Measurements from ENCODE around the gene NR1H3.

NR1H3 gene

DNA sequence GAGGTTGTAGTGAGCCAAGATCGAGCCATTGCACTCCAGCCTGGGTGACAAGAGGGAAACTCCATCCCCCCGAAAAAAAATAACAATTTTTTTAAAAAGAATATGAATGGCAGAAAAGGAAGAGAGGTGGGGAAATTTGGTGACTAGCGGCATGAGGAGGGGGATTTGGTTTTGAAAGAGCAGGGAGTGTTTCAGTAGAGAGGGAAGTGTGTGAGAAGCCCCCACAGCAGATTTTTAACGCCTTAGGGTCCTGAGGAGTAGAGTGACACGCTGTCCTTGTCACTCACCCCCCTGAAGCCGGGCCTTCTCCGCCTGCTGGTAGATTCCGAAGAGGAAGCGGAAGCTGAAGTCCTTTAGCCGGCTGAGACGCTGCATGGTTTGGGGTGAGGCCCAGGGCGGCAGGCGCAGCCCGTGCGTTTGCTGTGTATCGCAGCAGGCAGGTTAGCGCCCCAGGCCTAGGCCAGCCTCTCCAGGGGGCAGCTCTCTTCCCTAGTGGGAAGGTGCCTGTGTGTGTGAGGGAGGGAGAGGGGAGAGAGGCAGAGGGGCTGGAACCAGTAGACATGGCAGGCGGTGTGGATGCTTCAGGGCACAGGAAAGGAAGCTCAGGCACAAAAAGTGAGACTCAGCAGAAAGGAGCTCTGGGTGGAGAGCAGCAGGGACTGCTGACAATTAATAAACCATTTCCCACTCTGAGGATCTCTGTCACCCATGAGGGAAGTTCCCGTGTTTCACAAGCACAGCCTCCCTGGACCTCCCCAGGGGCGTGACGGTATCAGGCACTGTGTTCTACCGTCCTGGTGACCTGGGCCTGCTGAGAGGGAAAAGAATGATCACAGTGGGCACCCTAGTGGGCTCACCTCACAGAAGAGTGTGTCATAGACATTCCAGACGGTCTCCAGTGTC, 13.1 kb upstream of the NR1H3 start:
- DNase-seq = no peak

DNA sequence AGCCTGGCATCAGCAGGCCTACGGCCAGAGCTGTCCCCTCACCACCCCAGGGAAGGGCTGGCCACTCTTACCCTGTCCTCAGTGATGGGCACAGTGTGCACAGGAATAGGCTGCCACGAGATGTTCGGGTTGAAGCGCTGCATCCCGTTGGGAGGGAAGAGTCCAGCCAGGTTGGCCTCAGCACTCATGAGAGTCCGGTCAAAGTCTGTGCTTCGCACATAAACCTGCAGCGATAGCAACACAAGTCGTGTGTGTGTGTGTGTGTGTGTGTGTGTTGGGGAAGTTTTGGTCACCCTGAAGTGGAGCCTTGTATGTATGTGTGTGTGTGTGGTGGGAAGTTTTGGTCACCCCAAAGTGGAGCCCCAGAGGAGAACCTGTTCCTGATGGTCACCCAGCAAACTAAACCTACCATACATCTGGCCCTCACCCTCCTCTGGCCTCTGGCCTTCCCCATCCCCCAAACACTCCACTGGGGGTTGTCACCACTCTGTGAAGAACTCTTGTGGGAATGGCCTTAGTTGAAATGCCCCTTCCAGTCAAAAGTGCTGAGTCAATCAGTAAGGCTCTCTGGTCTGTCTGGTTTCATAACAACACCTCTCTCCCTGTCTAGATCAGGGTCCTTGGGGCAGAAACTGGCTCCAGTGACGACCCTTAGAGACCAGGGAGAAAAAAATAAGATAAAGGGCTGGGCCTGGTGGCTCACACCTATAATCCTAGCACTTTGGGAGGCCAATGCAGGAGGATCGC, 12.0 kb upstream of the NR1H3 start:
- no peak for DNase-seq

DNA sequence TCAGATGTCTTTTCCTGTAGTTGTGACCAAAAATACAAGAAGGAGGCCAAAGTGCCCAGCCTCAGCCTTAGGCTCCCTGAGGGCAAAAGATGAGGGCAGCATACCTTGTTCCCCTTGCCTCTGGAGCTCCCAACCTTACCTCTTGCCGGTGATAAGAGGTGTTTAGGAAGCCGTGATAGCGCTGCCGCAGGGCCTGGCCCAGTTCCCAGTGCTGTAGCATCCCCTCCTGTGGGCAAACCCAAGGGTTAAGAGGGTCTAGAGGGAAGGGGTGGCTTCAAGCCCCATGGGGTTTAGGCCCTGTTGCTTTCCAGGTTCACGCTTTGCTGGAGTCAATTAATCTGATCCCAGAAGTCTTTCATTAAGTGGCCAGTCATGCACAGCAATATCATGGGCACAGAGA, 10.3 kb upstream of the NR1H3 start:
- DNase-seq = no peak

DNA sequence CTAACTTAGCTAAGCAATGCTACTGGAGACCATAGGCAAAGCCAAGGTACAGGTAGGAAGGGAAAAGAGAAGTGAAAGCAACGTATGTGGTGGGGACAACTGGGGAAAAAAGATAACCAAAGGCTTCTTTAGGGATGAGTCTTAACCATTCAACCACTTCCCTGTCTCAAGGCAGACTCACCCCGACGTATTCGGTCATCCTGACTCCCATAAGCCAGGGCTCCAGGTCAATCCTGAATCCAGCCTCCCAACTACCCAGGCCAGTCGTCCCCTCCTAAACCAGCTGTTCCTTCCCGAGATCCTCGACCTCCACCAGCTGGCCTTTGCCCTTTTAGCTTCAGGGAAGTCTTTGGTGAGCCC, 9.5 kb upstream of the NR1H3 start:
- no peak for DNase-seq

DNA sequence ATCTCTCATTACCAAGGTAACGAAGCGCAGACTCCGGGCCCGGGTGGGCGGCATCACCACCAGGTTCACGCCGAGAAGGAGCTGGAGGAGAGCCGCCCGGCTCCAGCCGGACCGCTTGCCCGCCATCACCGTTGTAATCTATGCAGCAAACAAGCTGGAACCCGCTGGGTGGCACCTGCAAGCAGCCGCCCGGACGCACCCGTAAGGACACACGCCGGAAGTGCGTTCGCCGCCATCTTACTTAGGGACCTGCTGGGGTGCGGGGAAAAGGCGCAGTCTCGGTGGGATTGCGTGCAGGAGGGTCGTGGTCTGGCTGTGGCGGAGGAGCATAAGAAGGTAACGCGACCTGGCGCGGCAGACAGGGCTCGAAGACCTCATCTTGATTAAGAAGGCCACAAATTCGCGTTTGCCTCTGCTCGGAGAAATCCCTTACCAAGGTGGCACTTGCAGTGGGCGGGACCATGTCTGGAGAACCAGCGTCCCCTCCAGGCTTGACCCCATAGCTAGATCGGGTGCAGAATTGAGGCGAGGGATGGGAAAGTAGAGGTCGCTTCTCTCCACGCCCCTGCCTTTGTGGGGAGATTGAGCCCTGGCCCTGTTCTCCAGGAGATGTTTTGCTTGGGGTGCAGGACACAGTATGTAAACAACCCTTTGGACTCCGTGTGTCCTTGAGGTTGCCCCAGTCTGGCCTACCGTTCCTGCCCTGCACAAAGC, 9.0 kb upstream of the NR1H3 start, which contains the start of gene ACP2:
TSS of gene ACP2 (minus strand) at position 151 of the 714 bp plus-strand sequence. CDS start at position 126, 25 bp downstream.
- peak; percentile 63 for DNase-seq

DNA sequence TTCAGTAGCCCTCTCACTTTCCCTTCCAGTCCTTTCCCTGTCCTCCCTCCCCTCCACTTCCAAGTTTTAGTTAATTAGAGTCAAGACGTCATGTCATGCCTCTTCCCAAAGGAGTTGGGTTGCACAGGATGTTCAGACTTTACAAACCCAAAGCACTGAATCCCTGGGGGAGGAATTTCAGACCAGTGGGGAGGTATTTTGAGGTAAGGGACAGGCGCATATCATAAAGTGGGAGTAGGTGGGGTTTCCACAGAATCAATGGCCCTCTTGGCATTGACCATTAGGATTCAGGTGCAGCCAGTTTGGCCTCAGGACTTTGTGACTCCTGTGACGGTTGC, 8.4 kb upstream of the NR1H3 start:
- no peak for DNase-seq

DNA sequence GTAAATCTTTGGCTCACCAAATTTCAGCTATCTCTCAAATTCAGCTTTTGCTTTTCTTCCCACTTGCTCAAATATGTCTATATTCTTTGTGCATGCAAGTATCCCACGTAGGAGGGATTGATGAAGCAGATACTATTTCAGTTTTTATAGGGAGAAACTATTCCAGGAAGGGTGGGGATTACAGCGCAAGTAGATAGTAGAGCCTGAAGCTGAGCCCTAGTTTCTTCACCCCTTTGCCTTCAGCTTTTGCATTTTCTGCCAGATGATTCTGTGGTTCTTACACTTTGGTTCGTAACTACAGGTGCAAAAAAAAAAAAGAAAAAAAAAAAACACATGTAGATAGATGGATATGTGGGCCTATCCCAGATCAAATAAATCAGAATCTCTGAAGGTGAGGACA, 6.0 kb upstream of the NR1H3 start:
- no peak for DNase-seq

DNA sequence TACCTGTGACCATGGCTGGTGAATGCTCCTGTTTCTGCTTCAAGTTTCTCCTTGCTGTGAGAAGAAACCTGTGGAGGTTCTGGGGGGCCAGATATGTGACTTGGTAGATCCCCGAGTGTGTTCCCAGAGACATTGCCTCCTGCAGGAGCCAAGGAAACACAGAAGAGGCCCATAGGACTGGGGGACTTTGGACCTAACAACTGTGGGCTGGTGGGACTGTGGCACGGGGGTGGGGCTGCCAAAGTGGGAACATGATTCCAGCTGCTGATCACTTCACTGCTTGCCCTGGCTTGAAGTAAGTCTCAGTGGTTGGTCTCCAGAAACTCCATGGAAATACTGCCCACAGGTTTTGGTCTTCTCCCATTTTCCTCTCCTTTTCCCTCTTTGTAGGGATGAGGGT, 4.1 kb upstream of the NR1H3 start:
- DNase-seq = no peak

DNA sequence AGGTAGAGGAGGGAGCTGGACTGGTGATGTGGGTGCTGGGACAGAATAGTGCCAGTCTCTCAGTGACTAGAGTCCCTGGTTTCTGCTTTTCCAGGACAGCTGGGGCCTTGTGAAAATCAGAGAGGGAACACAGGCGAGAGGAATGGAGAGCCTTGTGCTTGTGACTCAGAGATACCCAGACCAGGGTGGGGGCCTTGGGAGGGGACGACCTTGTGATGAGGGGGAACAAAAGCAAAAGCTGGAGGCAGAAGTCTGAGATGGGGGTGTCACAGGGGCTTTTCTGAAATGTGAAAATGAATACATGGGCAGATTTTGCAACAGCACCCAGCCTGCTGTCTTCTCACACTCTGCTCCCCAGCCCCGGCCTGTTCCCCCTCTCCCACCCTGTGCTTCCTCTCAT, 3.4 kb upstream of the NR1H3 start:
- no peak for DNase-seq

DNA sequence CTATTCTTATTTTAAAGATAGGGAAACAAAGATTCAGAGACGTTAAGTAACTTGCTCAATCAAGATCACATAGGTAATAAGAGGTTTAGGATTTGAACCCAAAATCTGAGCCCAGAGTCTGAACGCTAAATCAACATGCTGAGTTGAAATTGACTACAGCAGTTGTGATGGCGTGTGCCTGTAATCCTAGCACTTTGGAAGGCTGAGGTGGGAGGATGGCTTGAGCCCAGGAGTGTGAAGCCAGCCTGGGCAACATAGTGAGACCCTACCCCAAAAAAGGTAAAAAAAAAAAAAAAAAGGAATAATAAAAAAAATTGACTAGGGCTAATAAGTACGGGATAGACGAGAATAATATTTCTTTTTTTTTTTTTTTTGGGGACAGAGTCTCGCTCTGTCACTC, 1.4 kb upstream of the NR1H3 start:
- DNase-seq = no peak

DNA sequence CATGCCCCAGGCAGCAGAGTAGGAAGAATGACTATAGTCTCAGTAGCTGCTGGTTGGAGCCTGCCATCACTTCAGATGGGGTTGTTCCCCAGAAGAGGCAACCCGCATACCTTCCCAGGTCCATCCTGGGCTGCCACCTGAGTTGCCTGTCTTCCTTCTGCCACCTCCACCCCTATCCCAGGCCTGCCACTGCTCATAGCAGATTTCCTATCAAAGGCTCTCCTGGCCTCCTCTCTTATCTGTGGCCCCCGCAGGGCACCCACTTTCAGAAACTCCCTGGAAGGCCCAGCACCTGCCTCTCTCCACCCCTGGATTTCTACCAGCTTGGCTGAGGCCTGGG, 649 bp upstream of the NR1H3 start:
- DNase-seq = no peak

DNA sequence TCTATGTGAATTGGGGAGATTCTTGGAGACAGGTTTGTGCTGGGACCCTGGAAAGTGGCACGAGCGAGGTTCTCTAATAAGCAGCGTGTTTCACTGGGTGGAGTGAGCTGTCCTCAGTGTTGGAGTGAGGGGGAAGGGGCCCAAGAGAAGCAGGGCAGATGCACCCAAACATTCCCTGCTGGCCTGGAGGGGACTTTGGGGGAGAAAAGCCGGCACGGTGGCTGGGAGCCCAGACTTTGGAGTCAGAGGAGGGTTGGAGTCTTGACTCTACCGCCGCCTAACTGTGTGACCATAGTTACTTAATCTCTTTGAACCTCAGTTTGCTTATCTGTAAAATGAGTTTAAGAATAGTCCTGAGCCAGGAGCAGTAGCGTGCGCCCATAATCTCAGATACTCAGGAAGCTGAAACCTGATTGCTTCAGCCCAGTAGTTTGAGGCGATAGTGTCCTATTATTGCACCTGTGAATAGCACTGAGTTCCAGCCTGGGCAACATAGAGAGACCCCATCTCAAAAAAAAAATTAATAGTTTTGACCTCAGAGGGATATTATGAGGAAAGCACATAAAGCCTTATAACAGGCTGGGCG, 614 bp downstream of the NR1H3 start:
- DNase-seq = no peak

DNA sequence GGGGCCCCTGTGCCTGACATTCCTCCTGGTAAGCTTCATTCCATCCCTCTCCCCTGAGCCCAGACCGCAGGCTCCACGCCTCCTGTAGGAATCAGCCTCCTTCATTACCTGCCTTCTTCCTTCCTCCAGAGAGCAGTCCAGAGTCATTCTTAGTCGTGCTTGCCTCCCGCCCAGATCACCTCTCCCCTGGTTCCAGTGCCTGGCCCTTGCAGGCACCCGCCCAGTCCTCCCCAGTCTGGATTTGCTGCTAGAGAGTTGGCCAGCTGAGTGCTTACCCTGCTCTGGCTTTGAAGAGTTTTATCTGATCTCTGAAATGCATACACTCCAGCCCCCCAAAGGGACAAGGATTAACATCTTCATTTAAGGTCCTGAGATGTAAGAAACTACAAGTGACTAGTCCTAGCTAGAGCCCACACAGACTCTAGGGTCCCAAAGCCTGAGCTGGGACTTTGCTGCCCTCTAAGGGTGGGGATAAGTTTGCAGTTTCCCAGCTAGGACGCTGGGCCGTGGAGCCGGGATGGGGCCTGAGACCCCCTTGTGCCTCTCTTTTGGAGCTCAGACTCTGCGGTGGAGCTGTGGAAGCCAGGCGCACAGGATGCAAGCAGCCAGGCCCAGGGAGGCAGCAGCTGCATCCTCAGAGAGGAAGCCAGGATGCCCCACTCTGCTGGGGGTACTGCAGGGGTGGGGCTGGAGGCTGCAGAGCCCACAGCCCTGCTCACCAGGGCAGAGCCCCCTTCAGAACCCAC, 1.6 kb downstream of the NR1H3 start:
- no peak for DNase-seq

DNA sequence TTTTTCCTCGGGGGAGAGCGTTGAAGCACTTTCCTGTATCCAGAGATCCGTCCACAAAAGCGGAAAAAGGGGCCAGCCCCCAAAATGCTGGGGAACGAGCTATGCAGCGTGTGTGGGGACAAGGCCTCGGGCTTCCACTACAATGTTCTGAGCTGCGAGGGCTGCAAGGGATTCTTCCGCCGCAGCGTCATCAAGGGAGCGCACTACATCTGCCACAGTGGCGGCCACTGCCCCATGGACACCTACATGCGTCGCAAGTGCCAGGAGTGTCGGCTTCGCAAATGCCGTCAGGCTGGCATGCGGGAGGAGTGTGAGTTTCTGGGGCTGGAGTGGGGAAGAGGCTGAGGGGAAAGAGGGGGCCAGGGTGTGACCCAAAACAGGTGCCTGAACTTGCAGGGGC, 2.6 kb downstream of the NR1H3 start:
- no peak for DNase-seq

DNA sequence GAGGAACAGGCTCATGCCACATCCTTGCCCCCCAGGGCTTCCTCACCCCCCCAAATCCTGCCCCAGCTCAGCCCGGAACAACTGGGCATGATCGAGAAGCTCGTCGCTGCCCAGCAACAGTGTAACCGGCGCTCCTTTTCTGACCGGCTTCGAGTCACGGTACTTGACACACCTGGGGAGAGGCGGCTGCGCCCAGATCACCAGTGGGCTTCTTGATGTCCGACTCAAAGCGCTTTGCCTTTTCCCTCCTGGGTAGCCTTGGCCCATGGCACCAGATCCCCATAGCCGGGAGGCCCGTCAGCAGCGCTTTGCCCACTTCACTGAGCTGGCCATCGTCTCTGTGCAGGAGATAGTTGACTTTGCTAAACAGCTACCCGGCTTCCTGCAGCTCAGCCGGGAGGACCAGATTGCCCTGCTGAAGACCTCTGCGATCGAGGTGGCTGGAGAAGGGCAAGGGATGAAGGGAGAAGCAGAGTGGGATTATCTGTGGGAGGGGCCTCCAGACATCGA, 3.5 kb downstream of the NR1H3 start:
- no peak for DNase-seq

DNA sequence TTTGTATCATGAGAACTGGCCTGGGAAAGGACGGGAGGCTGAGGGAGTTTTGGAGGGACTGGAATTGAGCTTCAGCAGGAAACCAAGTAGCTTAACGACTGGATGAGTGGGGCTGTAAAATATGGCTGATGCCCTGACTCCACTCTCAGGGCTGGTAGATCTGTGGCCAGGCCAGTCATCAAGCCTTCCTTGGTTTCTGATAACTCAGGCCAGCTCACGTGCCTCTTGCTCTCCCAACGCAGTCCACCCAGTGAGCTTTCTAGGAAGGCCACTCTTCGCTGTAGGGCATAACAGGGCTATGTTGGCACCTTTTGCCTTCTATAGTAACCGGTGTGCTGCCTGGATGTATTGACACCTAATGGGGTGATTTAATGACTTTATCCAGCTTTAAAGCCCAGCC, 6.3 kb downstream of the NR1H3 start:
- DNase-seq = no peak

DNA sequence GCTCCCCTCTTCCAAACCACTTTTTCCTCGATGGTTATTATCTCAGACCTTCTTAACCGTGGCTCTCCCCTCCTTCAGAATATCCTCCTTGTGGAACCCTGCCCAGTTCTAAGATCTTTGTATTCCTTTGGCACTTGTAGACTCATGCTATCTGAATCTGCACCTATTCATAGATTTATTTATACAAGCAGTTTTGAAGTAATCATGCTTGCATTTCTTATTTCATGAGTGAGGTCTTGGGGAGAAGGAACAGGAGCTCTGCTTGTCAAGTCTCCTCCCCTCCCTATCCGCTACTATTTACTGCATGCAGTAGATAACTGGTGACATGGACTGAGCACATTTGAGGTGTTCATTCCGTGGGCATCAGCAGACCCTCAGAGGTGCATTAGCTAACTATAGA, 6.7 kb downstream of the NR1H3 start:
- no peak for DNase-seq

DNA sequence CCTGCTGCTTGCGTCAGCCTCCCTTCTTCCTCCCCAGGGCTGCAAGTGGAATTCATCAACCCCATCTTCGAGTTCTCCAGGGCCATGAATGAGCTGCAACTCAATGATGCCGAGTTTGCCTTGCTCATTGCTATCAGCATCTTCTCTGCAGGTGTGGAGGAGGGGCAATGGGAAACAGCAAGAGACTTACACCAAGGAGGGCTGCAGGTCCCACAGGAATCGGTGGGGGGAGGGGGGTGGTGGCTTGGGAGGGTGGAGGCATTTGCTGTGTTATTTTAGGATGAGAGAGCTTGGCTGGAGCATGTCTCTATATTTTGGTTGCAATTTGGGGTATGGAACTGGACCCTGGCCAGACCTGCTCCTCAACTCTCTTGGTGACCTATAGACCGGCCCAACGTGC, 10.1 kb downstream of the NR1H3 start:
- DNase-seq = no peak

DNA sequence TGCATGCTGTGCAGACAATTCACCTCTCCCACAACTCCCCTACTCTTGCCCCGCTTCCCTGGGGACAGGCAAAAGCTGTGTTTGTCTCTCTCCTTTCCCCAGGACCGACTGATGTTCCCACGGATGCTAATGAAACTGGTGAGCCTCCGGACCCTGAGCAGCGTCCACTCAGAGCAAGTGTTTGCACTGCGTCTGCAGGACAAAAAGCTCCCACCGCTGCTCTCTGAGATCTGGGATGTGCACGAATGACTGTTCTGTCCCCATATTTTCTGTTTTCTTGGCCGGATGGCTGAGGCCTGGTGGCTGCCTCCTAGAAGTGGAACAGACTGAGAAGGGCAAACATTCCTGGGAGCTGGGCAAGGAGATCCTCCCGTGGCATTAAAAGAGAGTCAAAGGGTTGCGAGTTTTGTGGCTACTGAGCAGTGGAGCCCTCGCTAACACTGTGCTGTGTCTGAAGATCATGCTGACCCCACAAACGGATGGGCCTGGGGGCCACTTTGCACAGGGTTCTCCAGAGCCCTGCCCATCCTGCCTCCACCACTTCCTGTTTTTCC, 10.7 kb downstream of the NR1H3 start:
- no peak for DNase-seq

DNA sequence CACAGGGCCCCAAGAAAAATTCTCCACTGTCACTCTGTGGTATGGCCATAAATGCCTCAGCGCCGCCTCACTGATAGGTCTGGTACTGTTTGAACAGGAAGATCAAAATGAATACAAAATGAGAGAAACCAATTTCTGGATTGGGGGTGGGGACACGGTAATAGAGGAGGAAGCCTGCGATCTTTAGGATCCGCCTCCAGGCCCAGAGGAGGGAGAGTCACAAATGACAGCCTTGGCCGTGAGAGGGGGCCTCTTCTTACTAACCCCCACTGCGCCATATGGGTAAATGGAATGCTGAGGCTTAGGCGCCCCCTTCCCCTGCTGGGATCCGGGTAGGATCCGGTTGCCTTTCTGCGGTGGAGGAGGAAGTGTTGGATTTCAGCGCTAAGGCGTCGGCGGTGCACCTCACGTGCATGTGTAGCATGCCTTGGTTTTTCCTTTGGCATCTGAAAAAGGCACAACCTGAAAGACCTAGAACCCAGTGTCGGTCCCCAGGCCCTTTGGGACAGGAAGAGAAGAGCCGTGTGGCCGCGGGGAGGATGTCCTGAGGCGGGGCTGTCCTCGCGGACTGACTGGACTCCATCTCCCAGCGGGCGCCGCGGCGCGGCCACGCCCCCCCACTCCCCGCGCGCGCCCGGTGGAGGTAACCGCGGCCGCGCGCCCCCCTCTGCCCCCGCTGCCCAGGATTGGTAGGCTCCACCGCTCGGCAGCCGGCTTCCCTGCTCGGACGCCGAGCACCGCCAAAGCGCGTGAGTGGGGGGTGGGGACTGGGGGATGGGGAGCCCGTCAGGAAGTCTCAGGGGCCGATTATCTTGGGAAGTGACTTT, 11.4 kb downstream of the NR1H3 start:
- DNase-seq = peak; percentile 70

DNA sequence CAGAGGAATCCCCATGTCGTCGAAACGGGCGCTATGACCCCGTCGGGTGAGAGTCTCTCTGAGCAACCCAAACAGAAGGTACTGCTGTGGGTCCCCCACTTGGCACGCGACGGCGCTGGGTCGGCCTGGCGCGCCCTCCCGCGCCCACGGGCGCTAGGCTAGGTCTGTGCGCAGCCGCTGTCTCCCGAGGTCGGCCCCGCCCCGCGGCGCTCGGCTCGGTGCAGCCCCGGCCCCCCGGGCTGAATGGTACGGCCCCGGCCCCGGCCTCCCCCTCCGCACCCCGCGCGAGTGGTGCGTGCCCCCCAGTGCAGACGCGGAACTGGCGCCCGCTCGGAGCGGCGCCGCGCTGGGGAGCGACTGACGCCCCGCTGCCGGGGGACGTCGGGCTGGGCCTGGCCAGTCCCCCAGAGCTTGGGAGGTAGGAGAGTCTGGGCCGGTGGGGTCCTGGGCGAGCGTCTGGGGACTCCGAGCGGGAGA, 12.1 kb downstream of the NR1H3 start, which contains the start of gene MADD:
TSS of gene MADD (plus strand) at position 305 of the 477 bp plus-strand sequence.
- peak; percentile 70 for DNase-seq
